HEK293T (cell line): ENCODE data around the gene WHAMM.
"Not testable (repeated sequence)": the region's sequence is repeated elsewhere in the genome, so short reads cannot be mapped to it uniquely, and the experiment has no call there.

ENCODE experiments used
- CTCF ChIA-PET: fragments of 350-600 bp; formaldehyde crosslinking; extraction: SDS; loops from one replicate; lab custom pipeline; 2021; ENCODE audit warnings: antibody characterized with exemption, inconsistent platforms; lab: Yijun Ruan, JAX
- POLR2A ChIA-PET: fragments of 350-600 bp; formaldehyde crosslinking; extraction: SDS; loops from one replicate; lab custom pipeline; 2020; ENCODE audit warnings: antibody characterized with exemption, inconsistent platforms; lab: Yijun Ruan, JAX
- DNase-seq: peaks from one replicate; pipeline ENCODE4 v3.0.0; 2012; ENCODE audit warnings: mixed read lengths; ENCODE audit errors: extremely low spot score
- ARNT ChIP-seq: fragments of 450-650 bp; IDR thresholded peaks from 2 replicates; pipeline ENCODE4 v1.6.1; 2017; ENCODE audit warnings: mild to moderate bottlenecking
- BHLHE40 ChIP-seq: fragments of 450-650 bp; IDR thresholded peaks from 2 replicates; pipeline ENCODE4 v1.6.1; 2016; ENCODE audit warnings: mild to moderate bottlenecking, moderate library complexity, borderline replicate concordance
- CTBP1 ChIP-seq: fragments of 450-650 bp; IDR thresholded peaks from 2 replicates; pipeline ENCODE4 v1.6.1; 2016; ENCODE audit warnings: borderline replicate concordance
- ELF4 ChIP-seq: fragments of 450-650 bp; IDR thresholded peaks from 2 replicates; pipeline ENCODE4 v1.6.1; 2017; ENCODE audit warnings: antibody characterized with exemption
- FOXA1 ChIP-seq: fragments of 450-650 bp; IDR thresholded peaks from 2 replicates; pipeline ENCODE4 v1.6.1; 2016; ENCODE audit warnings: mild to moderate bottlenecking
- FOXK2 ChIP-seq: fragments of 450-650 bp; IDR thresholded peaks from 2 replicates; pipeline ENCODE4 v1.6.1; 2016; ENCODE audit warnings: mild to moderate bottlenecking
- FOXM1 ChIP-seq: fragments of 450-650 bp; IDR thresholded peaks from 2 replicates; pipeline ENCODE4 v1.6.1; 2017; ENCODE audit warnings: mild to moderate bottlenecking, borderline replicate concordance
- HDGF ChIP-seq: fragments of 450-650 bp; IDR thresholded peaks from 2 replicates; pipeline ENCODE4 v1.6.1; 2017; ENCODE audit warnings: antibody characterized with exemption, borderline replicate concordance
- L3MBTL2 ChIP-seq: fragments of 450-650 bp; conservative IDR thresholded peaks from 2 replicates; pipeline ENCODE4 v1.6.1; 2016; ENCODE audit warnings: mild to moderate bottlenecking
- LEF1 ChIP-seq: fragments of 450-650 bp; IDR thresholded peaks from 2 replicates; pipeline ENCODE4 v1.6.1; 2017; ENCODE audit warnings: mild to moderate bottlenecking, borderline replicate concordance
- NFRKB ChIP-seq: fragments of 450-650 bp; IDR thresholded peaks from 2 replicates; pipeline ENCODE4 v1.6.1; 2016; ENCODE audit warnings: mild to moderate bottlenecking, moderate library complexity
- SP1 ChIP-seq: fragments of 450-650 bp; IDR thresholded peaks from 2 replicates; pipeline ENCODE4 v1.6.1; 2017
- SUZ12 ChIP-seq: fragments of 450-650 bp; IDR thresholded peaks from 2 replicates; pipeline ENCODE4 v1.6.1; 2016; ENCODE audit warnings: mild to moderate bottlenecking
- TARDBP ChIP-seq: fragments of 450-650 bp; IDR thresholded peaks from 2 replicates; pipeline ENCODE4 v1.6.1; 2016
- ZNF384 ChIP-seq: fragments of 450-650 bp; IDR thresholded peaks from 2 replicates; pipeline ENCODE4 v1.6.1; 2016
- TF ChIP-seq, protein P1 (sequence below): fragments of 450-650 bp; IDR thresholded peaks from 2 replicates; pipeline ENCODE4 v1.6.1; 2016

The WHAMM gene

DNA sequence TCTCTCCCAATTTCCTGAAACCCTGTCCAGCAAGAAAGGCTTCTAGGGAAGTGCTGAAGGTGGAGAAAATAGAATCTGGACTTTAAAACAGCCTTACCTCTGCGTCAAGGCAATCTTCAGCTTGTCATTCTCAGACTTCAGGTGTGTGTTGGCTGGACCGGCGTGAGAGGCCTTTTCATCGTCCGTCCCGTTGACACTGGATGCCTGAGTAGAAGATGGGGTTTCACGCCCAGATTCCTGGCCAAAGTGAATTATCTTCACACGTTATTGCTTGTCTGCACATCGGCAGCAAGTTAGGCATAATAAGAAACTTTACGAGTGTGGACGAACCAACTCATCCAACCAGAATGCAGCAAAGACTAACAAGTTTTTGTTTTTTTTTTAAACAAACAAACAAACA lies 49.5 kb downstream of the WHAMM start:
- TF ChIP-seq CTBP1 (no peak), NFRKB (no peak), ARNT (no peak), SUZ12 (no peak), L3MBTL2 (no peak), FOXA1 (no peak), TARDBP (no peak), HDGF (no peak), FOXK2 (no peak), ELF4 (no peak), LEF1 (no peak), FOXM1 (no peak), SP1 (no peak), BHLHE40 (no peak), ZNF384 (no peak)
- TF ChIP-seq, protein P1, sequence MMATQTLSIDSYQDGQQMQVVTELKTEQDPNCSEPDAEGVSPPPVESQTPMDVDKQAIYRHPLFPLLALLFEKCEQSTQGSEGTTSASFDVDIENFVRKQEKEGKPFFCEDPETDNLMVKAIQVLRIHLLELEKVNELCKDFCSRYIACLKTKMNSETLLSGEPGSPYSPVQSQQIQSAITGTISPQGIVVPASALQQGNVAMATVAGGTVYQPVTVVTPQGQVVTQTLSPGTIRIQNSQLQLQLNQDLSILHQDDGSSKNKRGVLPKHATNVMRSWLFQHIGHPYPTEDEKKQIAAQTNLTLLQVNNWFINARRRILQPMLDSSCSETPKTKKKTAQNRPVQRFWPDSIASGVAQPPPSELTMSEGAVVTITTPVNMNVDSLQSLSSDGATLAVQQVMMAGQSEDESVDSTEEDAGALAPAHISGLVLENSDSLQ, result no peak
- DNase-seq, result no peak
- POLR2A ChIA-PET, result no interaction called here
- CTCF ChIA-PET, result interaction anchor here (1.2 kb wide), 1 partner anchor 10 kb away, joined by 5 read pairs; no protein-coding TSS in a partner anchor

DNA sequence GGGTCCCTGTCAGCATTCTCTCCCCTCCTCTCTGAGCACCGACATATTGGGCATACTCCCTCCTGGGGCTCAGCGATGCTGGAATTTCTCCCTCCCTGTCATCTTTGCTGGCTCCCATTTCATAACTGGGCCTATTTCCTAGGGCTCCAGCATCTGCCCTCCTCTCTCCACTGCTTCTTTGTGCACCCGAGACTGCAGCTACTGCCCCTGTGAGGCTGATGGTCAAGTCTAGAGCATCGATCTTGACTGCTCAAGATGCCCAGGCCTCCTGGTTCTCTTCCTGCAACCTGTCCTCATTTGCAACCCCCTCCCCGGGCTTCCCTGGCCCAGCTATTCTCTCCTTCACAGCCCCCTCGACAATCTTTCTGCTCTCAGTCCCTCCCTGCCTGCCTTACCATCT lies 53.5 kb downstream of the WHAMM start:
- DNase-seq, result no peak
- TF ChIP-seq BHLHE40 (no peak), FOXM1 (no peak), CTBP1 (no peak), TARDBP (no peak), L3MBTL2 (no peak), NFRKB (no peak), FOXK2 (no peak), ARNT (no peak), LEF1 (no peak), ELF4 (no peak), FOXA1 (no peak), SUZ12 (no peak), HDGF (no peak), SP1 (no peak), ZNF384 (no peak)
- TF ChIP-seq, protein P1, result no peak
- ChIA-PET CTCF (no interaction called here), POLR2A (no interaction called here)

DNA sequence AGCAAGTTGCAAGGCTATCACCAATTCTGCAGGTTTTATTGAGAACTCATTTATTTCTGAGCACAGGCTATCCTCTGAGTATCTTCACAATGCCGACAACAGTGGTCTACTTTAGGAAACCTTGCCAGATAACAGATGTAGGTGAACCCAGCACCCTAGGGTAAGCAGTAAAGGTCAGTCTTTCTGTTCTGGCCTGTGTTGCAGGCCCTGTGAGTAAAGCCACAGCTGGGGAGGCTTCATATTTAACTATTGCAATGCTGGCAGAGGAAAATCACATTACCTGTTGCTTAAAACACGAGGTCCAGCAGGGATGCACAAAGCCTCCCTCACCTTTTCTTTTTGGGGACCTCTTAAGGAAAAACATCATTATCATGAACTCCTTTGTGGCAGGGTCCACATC lies 55.5 kb downstream of the WHAMM start:
- DNase-seq, result no peak
- ChIA-PET CTCF (interaction anchor here (1.1 kb wide), 1 partner anchor 16 kb away, joined by 3 read pairs; no protein-coding TSS in a partner anchor), POLR2A (no interaction called here)
- TF ChIP-seq NFRKB, result no peak
- no peak for TF ChIP-seq SP1
- TF ChIP-seq L3MBTL2, result no peak
- no peak for TF ChIP-seq SUZ12
- no peak for TF ChIP-seq FOXM1
- no peak for TF ChIP-seq ARNT
- TF ChIP-seq ELF4, result no peak
- TF ChIP-seq, protein P1, result no peak

DNA sequence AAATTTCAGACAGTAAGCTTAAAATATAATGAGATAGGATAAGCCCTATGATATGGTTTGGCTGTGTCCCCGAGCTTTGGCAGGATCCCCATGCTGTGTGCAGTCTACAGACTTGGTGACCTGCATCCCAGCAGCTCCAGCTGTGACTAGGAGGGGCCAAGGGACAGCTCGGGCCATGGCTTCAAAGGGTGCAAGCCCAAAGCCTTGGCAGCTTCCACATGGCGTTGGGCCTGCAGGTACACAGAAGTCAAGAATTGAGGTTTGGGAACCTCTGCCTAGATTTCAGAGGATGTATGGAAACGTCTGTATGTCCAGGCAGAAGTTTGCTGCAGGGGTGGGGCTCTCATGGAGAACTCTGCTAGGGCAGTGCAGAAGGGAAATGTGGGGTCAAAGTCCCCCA lies 56.2 kb downstream of the WHAMM start:
- DNase-seq, CTCF ChIA-PET, POLR2A ChIA-PET: not testable (repeated sequence)

DNA sequence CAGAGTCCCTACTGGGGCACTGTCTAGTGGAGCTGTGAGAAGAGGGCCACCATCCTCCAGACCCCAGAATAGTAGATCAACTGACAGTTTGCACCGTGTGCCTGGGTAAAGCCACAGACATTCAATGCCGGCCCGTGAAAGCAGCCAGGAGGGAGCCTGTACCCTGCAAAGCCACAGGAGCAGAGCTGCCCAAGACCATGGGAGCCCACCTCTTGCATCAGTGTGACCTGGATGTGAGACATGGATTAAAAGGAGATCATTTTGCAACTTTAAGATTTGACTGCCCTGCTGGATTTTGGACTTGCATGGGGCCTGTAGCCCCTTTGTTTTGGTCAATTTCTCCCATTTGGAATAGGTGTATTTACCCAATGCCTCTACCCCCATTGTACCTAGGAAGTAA lies 56.6 kb downstream of the WHAMM start:
- POLR2A ChIA-PET, DNase-seq, CTCF ChIA-PET: not testable (repeated sequence)

DNA sequence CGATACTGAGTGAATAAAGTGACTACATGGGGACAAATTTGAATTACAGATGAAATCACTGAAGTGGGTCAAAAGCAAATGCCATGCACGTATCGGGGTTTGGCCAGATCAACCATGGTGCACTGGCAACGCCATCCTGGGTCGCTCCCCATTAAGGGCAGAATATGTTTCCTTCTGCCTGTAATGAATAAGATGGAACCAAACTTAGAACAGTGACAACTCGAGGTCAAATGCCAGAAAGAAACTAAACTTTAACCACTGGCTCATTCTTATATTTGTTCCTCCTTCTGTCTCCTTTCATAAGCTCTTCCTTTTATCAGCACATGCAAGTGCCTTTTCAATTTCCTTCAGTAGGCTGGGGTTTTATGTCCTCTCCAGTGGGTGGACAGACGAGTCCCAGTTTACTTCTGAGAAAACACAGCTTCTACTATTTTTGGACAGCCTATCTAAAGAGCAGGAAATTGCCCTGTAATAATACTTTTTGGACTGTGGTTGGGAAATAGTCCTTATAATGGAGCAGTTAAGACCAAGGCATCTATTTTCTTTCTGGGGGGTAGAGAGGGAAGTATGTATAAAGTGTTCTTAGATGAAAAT lies 61.4 kb downstream of the WHAMM start:
- ChIA-PET POLR2A (no interaction called here), CTCF (interaction anchor here (0.6 to 1.0 kb wide), 3 partner anchors 10 to 377 kb away, joined by 3 read pairs; no protein-coding TSS in a partner anchor)
- no peak for DNase-seq

More for the DNA sequence above, 61.4 kb downstream of the WHAMM start:
- TF ChIP-seq BHLHE40, result no peak
- TF ChIP-seq TARDBP, result no peak
- no peak for TF ChIP-seq FOXA1
- TF ChIP-seq HDGF, result no peak
- TF ChIP-seq FOXM1, result no peak
- TF ChIP-seq, protein P1, result no peak
- TF ChIP-seq FOXK2, result no peak
- no peak for TF ChIP-seq CTBP1
- no peak for TF ChIP-seq L3MBTL2
- no peak for TF ChIP-seq ARNT
